ENCODE data around the gene SERPINB8. TPM values are rescaled to one million over a fixed set of nuclear protein-coding genes. Genes with fewer than 3 reads are reported as not detected.

Gene SERPINB8
- total and polyA plus RNA-seq, 7 donors = 0.84 to 31.3 (median 4.1) TPM

GRCh38 chr18:64002581-64002980 is 32.7 kb downstream of the SERPINB8 start:
- Histone ChIP-seq H3K27ac (no peak overlapping the region), H3K27me3 (ENCODE audit: insufficient read depth in 3 of 3, low read length in 2 of 3) (peaks cover 0 to 8% (median 4%) of the 10 kb centered on the region in 3 donors), H3K36me3 (ENCODE audit: insufficient read depth in 1 of 2, low read depth in 1 of 2) (no peaks in the 10 kb centered on the region), H3K9me3 (no peaks in the 10 kb centered on the region), H3K4me1 (no peaks in the 10 kb centered on the region), H3K4me3 (no peak overlapping the region)
- DNase-seq (no peak), ATAC-seq (no peak)
- WGBS, 3 donors = 42 to 52% (median 49%) methylated on average over 29 to 41 of the region's 41 CpGs
- TF ChIP-seq CTCF (IDR thresholded peaks at IDR 0.05) = no peak
- intact Hi-C loops (cut with DNase I) = no loop called here

GRCh38 chr18:64009305-64009704 is 39.4 kb downstream of the SERPINB8 start:
- no peak overlapping the region for H3K27ac ChIP-seq
- H3K4me3 ChIP-seq = no peak overlapping the region
- 90 to 97% (median 91%) methylated on average over 3 of the region's 3 CpGs for WGBS, 3 donors
- intact Hi-C loops (cut with DNase I) = no loop called here
- H3K4me1 ChIP-seq = no peaks in the 10 kb centered on the region
- no peaks in the 10 kb centered on the region for H3K36me3 ChIP-seq (ENCODE audit: insufficient read depth in 1 of 2, low read depth in 1 of 2)
- H3K27me3 ChIP-seq (ENCODE audit: insufficient read depth in 3 of 3, low read length in 2 of 3) = peaks cover 0 to 8% (median 0%) of the 10 kb centered on the region in 3 donors
- TF ChIP-seq CTCF (IDR thresholded peaks at IDR 0.05) = no peak
- ATAC-seq (no peak), DNase-seq (no peak)
- no peaks in the 10 kb centered on the region for H3K9me3 ChIP-seq

GRCh38 chr18:64011513-64011912 is 41.6 kb downstream of the SERPINB8 start:
- WGBS, 3 donors = 85 to 86% (median 85%) methylated on average over 2 of the region's 2 CpGs

GRCh38 chr18:64017870-64018269 is 48.0 kb downstream of the SERPINB8 start:
- TF ChIP-seq CTCF (IDR thresholded peaks at IDR 0.05) = peak; percentile 44
- DNase-seq (no peak), ATAC-seq (no peak)
- WGBS, 3 donors = 14 to 21% (median 17%) methylated on average over 1 of the region's 1 CpG
- H3K9me3 ChIP-seq = no peaks in the 10 kb centered on the region
- intact Hi-C loops (cut with DNase I) = no loop called here
- no peak overlapping the region for H3K27ac ChIP-seq
- H3K4me1 ChIP-seq = no peaks in the 10 kb centered on the region
- no peaks in the 10 kb centered on the region for H3K36me3 ChIP-seq (ENCODE audit: insufficient read depth in 1 of 2, low read depth in 1 of 2)
- no peak overlapping the region for H3K4me3 ChIP-seq
- no peaks in the 10 kb centered on the region for H3K27me3 ChIP-seq (ENCODE audit: insufficient read depth in 3 of 3, low read length in 2 of 3)

More at GRCh38 chr18:64011513-64011912, 41.6 kb downstream of the SERPINB8 start:
- TF ChIP-seq CTCF (IDR thresholded peaks at IDR 0.05) = no peak
- Histone ChIP-seq H3K36me3 (ENCODE audit: insufficient read depth in 1 of 2, low read depth in 1 of 2) (no peaks in the 10 kb centered on the region), H3K27me3 (ENCODE audit: insufficient read depth in 3 of 3, low read length in 2 of 3) (no peaks in the 10 kb centered on the region), H3K4me3 (no peak overlapping the region), H3K4me1 (no peaks in the 10 kb centered on the region), H3K9me3 (no peaks in the 10 kb centered on the region), H3K27ac (no peak overlapping the region)
- intact Hi-C loops (cut with DNase I) = no loop called here
- ATAC-seq = no peak
- DNase-seq = no peak

Measured in psoas muscle (tissue), 8 donors.